ENCODE measurements around the gene WDR59. TPM values are rescaled to one million over a fixed set of nuclear protein-coding genes. Genes with fewer than 3 reads are reported as not detected.

Gene WDR59
- total and polyA plus RNA-seq, 2 experiments from 2014 or later, result 38.7 to 54.5 TPM

GRCh38 chr16:74984194-74984528 lies 762 bp downstream of the WDR59 start:
- DNase-seq (ENCODE audit: low spot score) (no peak), ATAC-seq (peak; percentile 2; the same call in 1 of the 3 replicates)
- peak overlapping the region; percentile 92 for H3K4me3 Mint-ChIP-seq
- H3K36me3 Mint-ChIP-seq (ENCODE audit: low read depth), result peaks cover 6% of the 10 kb centered on the region; the same call in 1 of the 3 replicates
- Histone ChIP-seq H3K36me3 (ENCODE audit: insufficient read depth) (no peaks in the 10 kb centered on the region), H3K4me1 (ENCODE audit: insufficient read depth) (no peaks in the 10 kb centered on the region), H3K27me3 (ENCODE audit: insufficient read depth) (no peaks in the 10 kb centered on the region), H3F3A (replicated peaks; ENCODE audit: low read depth) (no peaks in the 10 kb centered on the region), H3K27ac (ENCODE audit: low read depth) (peak overlapping the region; percentile 91; the same call in 1 of the 2 replicates), H2AFZ (peak overlapping the region; percentile 90), H3K9me2 (ENCODE audit: insufficient read depth) (no peaks in the 10 kb centered on the region), H3K4me2 (peak overlapping the region; percentile 87), H3K79me2 (replicated peaks; ENCODE audit: insufficient read depth) (peaks cover 52% of the 10 kb centered on the region), H3K4me3 (peak overlapping the region; percentile 95), H4K20me1 (replicated peaks; ENCODE audit: insufficient read depth) (no peaks in the 10 kb centered on the region; the same call in none of the 2 replicates)
- H3K4me1 Mint-ChIP-seq, result peaks cover 2% of the 10 kb centered on the region; the same call in 2 of the 3 replicates
- H3K27me3 Mint-ChIP-seq (ENCODE audit: insufficient read depth, low read depth, poor library complexity), result peaks cover 13% of the 10 kb centered on the region
- peak overlapping the region; percentile 95 for H3K27ac Mint-ChIP-seq
- H3K9me3 Mint-ChIP-seq, result no peaks in the 10 kb centered on the region
- no peak for TF ChIP-seq ZNF114 (CRISPR knock-in tag; IDR thresholded peaks at IDR 0.05)
- TF ChIP-seq ETS1 (IDR thresholded peaks at IDR 0.05), result no peak
- TF ChIP-seq ZNF331 (CRISPR knock-in tag; IDR thresholded peaks at IDR 0.05; ENCODE audit: low read depth), result no peak
- no peak for TF ChIP-seq REST (IDR thresholded peaks at IDR 0.05; ENCODE audit: unreplicated experiment)
- no peak for TF ChIP-seq POLR2AphosphoS5 (IDR thresholded peaks at IDR 0.05; ENCODE audit: low read depth)

DNA sequence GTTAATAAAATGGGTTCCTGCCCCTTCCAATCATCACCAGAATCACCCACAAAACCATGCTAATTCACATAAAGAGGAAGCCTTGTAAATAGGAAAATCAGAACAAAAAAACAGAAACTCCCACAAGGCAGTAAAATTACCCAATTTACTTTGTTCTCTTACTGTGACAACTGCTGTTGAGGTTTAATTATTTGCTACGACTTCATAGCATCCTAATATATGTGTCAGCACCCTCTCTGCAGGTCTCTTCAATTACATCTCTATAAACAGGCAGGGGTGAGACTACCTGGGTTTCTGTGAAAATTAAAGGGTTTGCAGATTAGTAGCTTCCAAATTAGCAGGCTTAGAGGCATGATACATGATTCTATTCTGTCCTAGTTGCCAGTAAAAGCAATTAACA lies 2.7 kb downstream of the WDR59 start:
- Mint-ChIP-seq H3K4me3 (no peak overlapping the region), H3K9me3 (no peaks in the 10 kb centered on the region; the same call in 2 of the 3 replicates)
- peaks cover 68% of the 10 kb centered on the region for H3K79me2 ChIP-seq (replicated peaks; ENCODE audit: insufficient read depth)
- TF ChIP-seq STAT1 (IDR thresholded peaks at IDR 0.05; ENCODE audit: unreplicated experiment) (no peak), ZNF462 (CRISPR knock-in tag; IDR thresholded peaks at IDR 0.05) (no peak), EZH2 (IDR thresholded peaks at IDR 0.05; ENCODE audit: low read depth, unreplicated experiment) (no peak), ZNF331 (CRISPR knock-in tag; IDR thresholded peaks at IDR 0.05; ENCODE audit: low read depth) (no peak), CTCF (conservative IDR thresholded peaks at IDR 0.05; ENCODE audit: low read depth in 2 of 2) (no peak)

More for the DNA sequence above, 2.7 kb downstream of the WDR59 start:
- Histone ChIP-seq H3K27ac (ENCODE audit: low read depth) (peak overlapping the region; percentile 55; the same call in 1 of the 2 replicates), H4K20me1 (replicated peaks; ENCODE audit: insufficient read depth) (no peaks in the 10 kb centered on the region; the same call in none of the 2 replicates), H3F3A (replicated peaks; ENCODE audit: low read depth) (0 out of 2 replicates have a peak, but pooled peaks cover 3% of the 10 kb centered on the region), H3K27me3 (ENCODE audit: insufficient read depth) (no peaks in the 10 kb centered on the region), H3K9me2 (ENCODE audit: insufficient read depth) (no peaks in the 10 kb centered on the region), H3K4me2 (no peak overlapping the region), H3K36me3 (ENCODE audit: insufficient read depth) (no peaks in the 10 kb centered on the region; the same call in 1 of the 2 replicates), H3K4me1 (ENCODE audit: insufficient read depth) (no peaks in the 10 kb centered on the region), H2AFZ (no peak overlapping the region), H3K4me3 (no peak overlapping the region)
- Mint-ChIP-seq H3K27me3 (ENCODE audit: insufficient read depth, low read depth, poor library complexity) (peaks cover 12% of the 10 kb centered on the region), H3K27ac (no peak overlapping the region), H3K4me1 (peaks cover 2% of the 10 kb centered on the region; the same call in 2 of the 3 replicates), H3K36me3 (ENCODE audit: low read depth) (peaks cover 24% of the 10 kb centered on the region)
- ATAC-seq (no peak), DNase-seq (ENCODE audit: low spot score) (no peak)
